Activated CD4-positive, alpha-beta T cell treated with anti-CD3 and anti-CD28 coated beads, Interleukin-2, amount 50 U/mL, for 1 hour (primary cell): ENCODE measurements around the gene HBG1.
"Not testable (repeated sequence)": the region's sequence is repeated elsewhere in the genome, so short reads cannot be mapped to it uniquely, and the experiment has no call there.

Experiments
- DNase-seq: peaks from one replicate; pipeline ENCODE4 v3.0.0-alpha.2; 2020

The HBG1 gene

GRCh38 chr11:5249807-5250396 lies at the start of gene HBG1:
HBG1 (minus strand) TSS chr11:5249857; CDS start chr11:5249804, 53 bp downstream.
- DNase-seq, result not testable (repeated sequence)

GRCh38 chr11:5298451-5298850 lies 48.8 kb upstream of the HBG1 start:
- DNase-seq, result no peak

GRCh38 chr11:5297721-5298323 lies 48.2 kb upstream of the HBG1 start:
- no peak for DNase-seq

GRCh38 chr11:5294342-5294995 lies 44.8 kb upstream of the HBG1 start:
- DNase-seq, result not testable (repeated sequence)

- DNase-seq, result no peak
Observed at GRCh38 chr11:5293028-5293427, 43.4 kb upstream of the HBG1 start.

GRCh38 chr11:5291207-5291838 lies 41.7 kb upstream of the HBG1 start:
- no peak for DNase-seq

- DNase-seq, result no peak
Observed at GRCh38 chr11:5290106-5290505, 40.4 kb upstream of the HBG1 start.

- no peak for DNase-seq
Observed at GRCh38 chr11:5289696-5290095, 40.0 kb upstream of the HBG1 start.

GRCh38 chr11:5288906-5289550 lies 39.4 kb upstream of the HBG1 start:
- DNase-seq, result no peak

- DNase-seq, result no peak
Observed at GRCh38 chr11:5288108-5288905, 38.6 kb upstream of the HBG1 start.

GRCh38 chr11:5286901-5287300 lies 37.2 kb upstream of the HBG1 start:
- no peak for DNase-seq

- no peak for DNase-seq
Observed at GRCh38 chr11:5286351-5286750, 36.7 kb upstream of the HBG1 start.

- DNase-seq, result no peak
Observed at GRCh38 chr11:5285703-5286340, 36.2 kb upstream of the HBG1 start.

- no peak for DNase-seq
Observed at GRCh38 chr11:5284637-5285036, 35.0 kb upstream of the HBG1 start.

- DNase-seq, result no peak
Observed at GRCh38 chr11:5283882-5284281, 34.2 kb upstream of the HBG1 start.

- DNase-seq, result no peak
Observed at GRCh38 chr11:5283086-5283485, 33.4 kb upstream of the HBG1 start.

GRCh38 chr11:5282628-5283027 lies 33.0 kb upstream of the HBG1 start:
- no peak for DNase-seq

GRCh38 chr11:5281596-5281995 lies 31.9 kb upstream of the HBG1 start:
- DNase-seq, result no peak

- peak; percentile 0 for DNase-seq
Observed at GRCh38 chr11:5280582-5281102, 31.0 kb upstream of the HBG1 start.

- DNase-seq, result no peak
Observed at GRCh38 chr11:5279471-5280090, 29.9 kb upstream of the HBG1 start.

GRCh38 chr11:5277807-5278382 lies 28.2 kb upstream of the HBG1 start:
- DNase-seq, result no peak
